Activated naive CD8-positive, alpha-beta T cell treated with anti-CD3 and anti-CD28 coated beads for 36 hours (primary cell): ENCODE measurements around the gene LRRC18. TPM values are rescaled to one million over a fixed set of nuclear protein-coding genes. Genes with fewer than 3 reads are reported as not detected.

Source experiments
- DNase-seq: peaks from one replicate; pipeline ENCODE4 v3.0.0; 2021
- H3K27ac Mint-ChIP-seq: one replicate; pipeline ENCODE4 v1.8.0; 2022; ENCODE audit warnings: mild to moderate bottlenecking, moderate library complexity, mixed read lengths
- H3K27me3 Mint-ChIP-seq: one replicate; pipeline ENCODE4 v1.8.0; 2022; ENCODE audit warnings: mild to moderate bottlenecking, mixed read lengths
- H3K36me3 Mint-ChIP-seq: one replicate; pipeline ENCODE4 v1.8.0; 2021; ENCODE audit warnings: mild to moderate bottlenecking, mixed read lengths
- H3K4me1 Mint-ChIP-seq: one replicate; pipeline ENCODE4 v1.8.0; 2021; ENCODE audit warnings: mixed read lengths
- H3K4me3 Mint-ChIP-seq: one replicate; pipeline ENCODE4 v1.8.0; 2022; ENCODE audit warnings: mild to moderate bottlenecking, moderate library complexity, mixed read lengths
- H3K9me3 Mint-ChIP-seq: one replicate; pipeline ENCODE4 v1.8.0; 2022; ENCODE audit warnings: mixed read lengths
- total RNA-seq, 2 experiments: library from RNA; stranded (reverse); gene quantifications; one replicate each; pipeline ENCODE4 v1.2.3, GENCODE V29; 2021

Gene LRRC18
- total RNA-seq, 2 experiments from 2014 or later: not detected

DNA sequence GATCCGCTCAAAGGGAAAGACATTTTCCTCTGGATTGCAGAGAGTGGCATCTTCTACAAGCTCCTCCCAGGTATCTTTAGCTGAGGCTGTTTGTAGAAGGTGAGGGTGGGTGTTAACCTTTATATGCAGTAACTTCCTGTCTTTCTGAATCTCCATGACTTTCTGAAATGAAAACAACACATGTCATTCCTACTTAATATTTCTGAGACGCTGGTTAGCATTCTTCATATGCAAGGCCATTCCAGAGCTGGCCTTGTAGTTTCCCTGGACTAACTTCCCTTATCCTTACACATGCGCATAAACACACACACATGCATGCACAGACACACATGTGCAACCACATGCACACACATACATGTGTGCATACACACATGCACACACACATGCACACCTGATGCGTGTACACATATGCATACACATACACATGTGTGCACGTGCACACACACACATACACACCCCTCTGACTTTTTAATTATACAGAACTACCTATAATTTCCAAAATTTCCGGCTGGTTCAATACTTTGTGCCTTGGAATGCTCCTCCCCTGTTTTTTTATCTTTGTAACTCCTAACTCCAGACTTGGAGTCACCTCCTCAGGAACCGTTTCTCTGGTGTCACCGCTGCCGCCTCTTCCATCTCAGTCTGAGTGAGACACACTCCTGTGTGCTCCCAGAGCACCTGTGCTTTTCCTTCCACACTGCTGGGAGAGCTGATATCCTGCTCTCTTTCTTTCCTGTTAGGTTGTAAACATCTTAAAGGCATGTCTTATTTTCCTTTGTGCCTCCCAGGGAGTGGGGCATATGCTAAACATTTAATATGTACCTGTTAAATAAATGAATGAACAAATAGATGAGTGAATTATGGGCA lies 55.2 kb downstream of the LRRC18 start:
- no peaks in the 10 kb centered on the region for H3K4me1 Mint-ChIP-seq
- H3K27me3 Mint-ChIP-seq: no peaks in the 10 kb centered on the region
- no peak overlapping the region for H3K4me3 Mint-ChIP-seq
- no peak for DNase-seq
- no peak overlapping the region for H3K27ac Mint-ChIP-seq
- H3K36me3 Mint-ChIP-seq: no peaks in the 10 kb centered on the region
- no peaks in the 10 kb centered on the region for H3K9me3 Mint-ChIP-seq

GRCh38 chr10:48883701-48884100 lies 55.9 kb downstream of the LRRC18 start:
- Mint-ChIP-seq H3K36me3 (no peaks in the 10 kb centered on the region), H3K9me3 (no peaks in the 10 kb centered on the region), H3K27ac (no peak overlapping the region), H3K27me3 (no peaks in the 10 kb centered on the region), H3K4me3 (no peak overlapping the region), H3K4me1 (no peaks in the 10 kb centered on the region)
- no peak for DNase-seq

- no peaks in the 10 kb centered on the region for H3K9me3 Mint-ChIP-seq
- no peaks in the 10 kb centered on the region for H3K4me1 Mint-ChIP-seq
- DNase-seq: no peak
- H3K27me3 Mint-ChIP-seq: no peaks in the 10 kb centered on the region
- H3K36me3 Mint-ChIP-seq: no peaks in the 10 kb centered on the region
- no peak overlapping the region for H3K27ac Mint-ChIP-seq
- H3K4me3 Mint-ChIP-seq: no peak overlapping the region
Measured at GRCh38 chr10:48882881-48883280, 56.8 kb downstream of the LRRC18 start.

- H3K4me1 Mint-ChIP-seq: no peaks in the 10 kb centered on the region
- DNase-seq: no peak
- no peaks in the 10 kb centered on the region for H3K36me3 Mint-ChIP-seq
- H3K4me3 Mint-ChIP-seq: no peak overlapping the region
- no peak overlapping the region for H3K27ac Mint-ChIP-seq
- no peaks in the 10 kb centered on the region for H3K27me3 Mint-ChIP-seq
- H3K9me3 Mint-ChIP-seq: no peaks in the 10 kb centered on the region
Measured at GRCh38 chr10:48881937-48882336, 57.7 kb downstream of the LRRC18 start.

GRCh38 chr10:48880016-48880705 lies 59.5 kb downstream of the LRRC18 start:
- Mint-ChIP-seq H3K27ac (no peak overlapping the region), H3K4me3 (no peak overlapping the region), H3K27me3 (no peaks in the 10 kb centered on the region), H3K4me1 (no peaks in the 10 kb centered on the region), H3K9me3 (no peaks in the 10 kb centered on the region), H3K36me3 (no peaks in the 10 kb centered on the region)
- DNase-seq: no peak

DNA sequence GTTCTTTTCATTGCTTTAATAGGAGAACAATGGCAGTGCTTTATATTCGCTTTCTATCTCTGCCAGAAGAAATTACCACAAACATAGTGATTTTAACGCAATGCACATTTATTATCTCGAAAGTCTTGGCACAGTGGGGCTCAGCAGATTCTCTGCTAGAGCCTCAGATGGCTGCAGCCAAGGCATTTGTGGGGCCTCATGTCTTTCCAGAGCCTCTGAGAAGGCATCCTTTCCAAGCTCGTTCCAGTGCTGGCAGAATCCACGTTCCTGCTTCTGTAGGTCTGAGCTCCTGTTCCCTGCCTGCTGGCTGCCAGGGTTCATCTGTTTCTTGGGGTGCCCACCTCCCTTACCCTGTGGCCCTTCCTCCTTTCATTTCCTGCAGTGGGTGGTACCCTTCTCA lies 60.2 kb downstream of the LRRC18 start:
- no peaks in the 10 kb centered on the region for H3K9me3 Mint-ChIP-seq
- no peak for DNase-seq
- no peak overlapping the region for H3K27ac Mint-ChIP-seq
- no peaks in the 10 kb centered on the region for H3K27me3 Mint-ChIP-seq
- H3K36me3 Mint-ChIP-seq: no peaks in the 10 kb centered on the region
- H3K4me1 Mint-ChIP-seq: no peaks in the 10 kb centered on the region
- H3K4me3 Mint-ChIP-seq: no peak overlapping the region

- Mint-ChIP-seq H3K36me3 (no peaks in the 10 kb centered on the region), H3K27ac (no peak overlapping the region), H3K27me3 (no peaks in the 10 kb centered on the region), H3K9me3 (no peaks in the 10 kb centered on the region), H3K4me1 (no peaks in the 10 kb centered on the region), H3K4me3 (no peak overlapping the region)
- no peak for DNase-seq
Measured at GRCh38 chr10:48878091-48878490, 61.5 kb downstream of the LRRC18 start.

- Mint-ChIP-seq H3K9me3 (no peaks in the 10 kb centered on the region), H3K4me1 (no peaks in the 10 kb centered on the region), H3K4me3 (no peak overlapping the region), H3K27me3 (no peaks in the 10 kb centered on the region), H3K36me3 (no peaks in the 10 kb centered on the region), H3K27ac (no peak overlapping the region)
- DNase-seq: no peak
Measured at GRCh38 chr10:48872234-48872633, 67.4 kb downstream of the LRRC18 start.

Other genes starting within 250 kb of the LRRC18 start
- gene VSTM4, start 175.7 kb upstream of the LRRC18 start, total RNA-seq: not detected
- not detected for gene FAM170B, start 194.2 kb upstream of the LRRC18 start, total RNA-seq
- gene TMEM273, start 248.6 kb upstream of the LRRC18 start, total RNA-seq: under 1 TPM; 0.76 to 0.80 TPM